Loucy (cell line): Measurements from ENCODE around the gene IPO9.

Experiments used
- CTCF ChIP-seq: fragments of 200-600 bp; sonication (generic); conservative IDR thresholded peaks from 2 replicates; pipeline ENCODE4 v1.5.1; 2014; ENCODE audit warnings: mild to moderate bottlenecking, antibody characterized with exemption, low read length
- EZH2phosphoT487 ChIP-seq: fragments of 200-600 bp; IDR thresholded peaks from 2 replicates; pipeline ENCODE4 v1.6.1; 2018; ENCODE audit warnings: antibody characterized with exemption, mild to moderate bottlenecking, moderate library complexity, borderline replicate concordance

DNA sequence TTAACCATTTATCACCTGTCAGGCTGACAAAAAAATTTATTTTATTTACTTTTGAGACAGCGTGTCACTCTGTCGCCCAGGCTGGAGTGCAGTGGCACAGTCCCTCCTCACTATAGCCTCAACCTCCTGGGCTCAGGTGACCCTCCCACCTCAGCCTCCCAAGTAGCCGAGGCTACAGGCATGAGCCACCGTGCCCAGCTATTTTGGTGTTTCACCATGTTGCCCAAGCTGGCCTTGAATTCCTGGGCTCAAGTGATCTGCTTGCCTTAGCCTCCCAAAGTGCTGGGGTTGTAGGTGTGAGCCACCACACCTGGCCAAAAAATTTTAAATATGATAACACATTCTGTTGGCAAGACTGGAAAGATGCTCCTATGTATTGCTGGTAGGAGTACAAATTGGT is 11.1 kb downstream of the IPO9 start:
- TF ChIP-seq CTCF (no peak), EZH2phosphoT487 (no peak)
